Activated CD8-positive, alpha-beta memory T cell treated with anti-CD3 and anti-CD28 coated beads, Interleukin-2, amount 50 U/mL, for 4 hours (primary cell): ENCODE measurements around the gene TBC1D4.

Source experiments
- DNase-seq: peaks from one replicate; pipeline ENCODE4 v3.0.0-alpha.2; 2020

The TBC1D4 gene

GRCh38 chr13:75415694-75416093 lies 66.3 kb downstream of the TBC1D4 start:
- DNase-seq: no peak

DNA sequence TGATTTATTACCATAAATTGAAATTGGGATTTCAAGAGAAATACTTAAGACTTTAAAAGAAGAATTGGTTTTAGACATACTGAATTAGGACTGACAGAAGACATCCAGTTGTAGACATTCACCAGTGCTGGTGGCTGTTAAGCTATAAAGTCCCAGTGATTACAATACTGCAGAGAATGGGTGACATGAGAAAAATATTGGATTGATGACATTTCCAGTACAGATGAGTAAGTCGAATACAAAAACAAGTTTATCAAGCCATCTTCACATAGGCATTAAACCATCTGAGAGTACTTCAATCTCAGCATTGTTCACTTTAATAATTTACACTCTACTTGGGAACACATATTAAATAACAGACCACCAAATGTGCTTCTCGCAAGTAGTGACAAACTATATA lies 66.8 kb downstream of the TBC1D4 start:
- DNase-seq: no peak

DNA sequence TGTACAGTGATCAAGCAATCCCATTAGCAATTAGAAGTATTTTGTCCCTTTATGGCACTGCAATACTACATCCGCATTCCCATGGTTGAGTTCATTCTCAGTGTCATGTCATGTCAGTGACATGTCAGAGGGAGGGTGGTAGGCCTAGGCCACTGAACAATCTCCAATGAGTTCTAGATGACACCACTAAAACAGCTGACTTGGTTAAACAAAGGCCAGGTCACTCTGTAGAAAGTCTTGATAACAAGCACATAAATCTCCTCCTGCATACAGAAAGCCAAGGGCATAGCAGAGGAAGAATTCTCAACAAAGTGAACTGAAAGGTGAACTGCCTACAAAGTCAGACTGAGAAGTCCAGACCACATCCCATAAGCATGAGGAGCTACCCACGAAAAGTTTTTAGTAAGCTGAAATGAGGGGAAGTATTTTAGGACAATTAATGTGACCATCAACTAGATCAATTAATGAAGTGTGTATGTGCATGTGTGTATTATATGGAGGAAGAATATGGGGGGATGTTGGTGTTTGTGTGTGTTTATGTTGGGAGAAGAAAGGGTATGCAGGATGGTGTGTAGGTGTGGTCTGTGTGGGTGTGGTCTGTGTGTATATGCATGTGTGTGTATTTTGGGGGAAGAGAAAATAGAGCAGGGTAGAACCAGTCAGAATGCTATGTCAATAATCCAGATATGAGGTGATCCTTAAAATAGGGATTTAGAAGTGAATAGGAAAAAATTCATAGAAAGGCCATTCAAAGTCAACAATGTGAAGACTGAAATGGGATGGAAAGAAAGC lies 67.7 kb downstream of the TBC1D4 start:
- DNase-seq: no peak

- DNase-seq: no peak
Observed at GRCh38 chr13:75411924-75412537, 69.9 kb downstream of the TBC1D4 start.

DNA sequence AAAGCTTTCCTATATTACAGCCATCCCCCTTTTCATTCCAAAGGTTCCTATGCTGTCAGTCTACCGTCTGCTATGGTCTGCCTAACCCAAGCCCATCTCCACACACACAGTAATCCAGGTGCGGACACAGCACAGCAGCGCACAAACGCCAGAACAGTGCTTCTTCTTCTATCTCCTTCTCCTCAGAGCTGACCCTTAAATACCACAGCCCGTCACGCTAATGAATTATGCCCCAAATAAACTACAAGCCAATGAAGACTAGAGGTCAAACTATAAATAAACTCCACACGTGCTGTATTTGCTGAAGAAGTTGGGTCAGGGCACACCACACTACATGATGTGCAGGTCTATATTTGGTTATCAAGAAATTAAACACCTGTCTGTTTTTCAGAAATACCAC lies 71.8 kb downstream of the TBC1D4 start:
- DNase-seq: no peak

DNA sequence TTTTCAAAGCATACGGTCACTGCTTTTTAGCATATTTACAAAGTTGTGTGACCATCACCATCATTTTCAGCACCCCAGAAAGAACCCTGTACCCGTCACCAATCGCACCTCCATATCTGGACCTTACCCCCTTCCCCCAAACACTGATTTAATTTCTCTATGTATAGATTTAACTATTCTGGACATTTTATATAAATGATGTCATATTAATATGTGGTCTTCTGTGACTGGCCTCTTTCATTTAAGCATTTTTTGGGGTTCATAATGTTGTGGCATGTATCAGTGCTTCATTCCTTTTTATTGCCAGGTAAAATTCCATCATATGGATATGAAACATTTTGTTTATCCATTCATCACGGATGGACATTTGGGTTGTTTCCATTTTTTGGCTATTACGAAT lies 74.0 kb downstream of the TBC1D4 start:
- DNase-seq: no peak

DNA sequence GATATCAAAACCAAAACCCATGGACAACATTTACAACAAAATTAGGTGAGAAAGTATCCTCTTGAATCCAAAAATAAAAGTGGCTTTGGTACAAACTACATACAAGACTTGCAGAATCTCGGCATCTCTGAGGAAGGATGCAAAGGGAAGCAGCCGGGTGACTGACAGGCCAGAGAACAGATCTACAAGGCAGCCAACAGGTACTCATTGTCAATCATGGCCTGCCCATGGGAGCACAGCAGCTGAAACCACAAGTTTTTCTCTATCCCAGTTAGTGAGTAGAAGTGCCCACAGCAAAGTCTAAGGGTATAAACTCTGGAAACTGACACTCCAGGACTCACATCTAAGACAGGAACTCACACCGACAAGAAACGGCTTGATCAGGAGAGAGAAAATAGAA lies 74.5 kb downstream of the TBC1D4 start:
- no peak for DNase-seq

GRCh38 chr13:75405976-75406703 lies 75.8 kb downstream of the TBC1D4 start:
- no peak for DNase-seq

- no peak for DNase-seq
Observed at GRCh38 chr13:75404726-75405125, 77.2 kb downstream of the TBC1D4 start.

GRCh38 chr13:75402787-75403186 lies 79.2 kb downstream of the TBC1D4 start:
- no peak for DNase-seq

DNA sequence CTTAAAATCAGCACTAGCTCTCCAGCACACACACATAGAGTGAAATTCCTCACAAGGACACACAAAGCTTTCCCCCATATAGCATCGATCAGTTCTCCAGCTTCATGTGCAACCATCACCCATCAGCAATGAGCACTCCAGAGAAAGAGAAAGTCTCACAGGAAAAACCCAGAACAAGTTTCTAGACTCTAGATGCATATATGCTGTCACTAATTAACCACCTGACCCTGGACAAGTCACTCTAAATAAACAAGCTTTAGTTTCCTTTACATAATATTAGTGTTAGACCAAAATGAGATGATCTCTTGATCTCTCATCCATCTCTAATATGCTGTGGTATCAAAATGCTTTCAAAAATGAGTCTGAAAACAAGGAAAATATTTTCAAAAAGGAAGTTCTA lies 81.2 kb downstream of the TBC1D4 start:
- no peak for DNase-seq

DNA sequence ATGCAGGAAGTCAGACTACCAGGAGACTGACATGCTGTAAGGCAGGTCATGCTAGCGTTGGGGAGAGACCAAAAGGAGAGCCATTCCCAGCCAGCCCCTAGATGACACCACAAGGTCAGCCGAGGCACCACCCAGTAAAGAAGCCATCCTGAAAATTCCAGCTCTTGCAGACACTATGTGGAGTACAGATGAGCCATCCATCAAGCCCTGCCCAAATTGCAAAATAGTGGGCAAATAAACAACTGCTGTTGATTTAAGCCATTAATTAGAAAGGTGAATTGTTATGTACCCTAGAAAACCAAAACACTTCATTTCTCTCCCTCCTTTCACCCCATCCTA lies 82.1 kb downstream of the TBC1D4 start:
- no peak for DNase-seq

GRCh38 chr13:75399168-75399878 lies 82.6 kb downstream of the TBC1D4 start:
- DNase-seq: no peak

DNA sequence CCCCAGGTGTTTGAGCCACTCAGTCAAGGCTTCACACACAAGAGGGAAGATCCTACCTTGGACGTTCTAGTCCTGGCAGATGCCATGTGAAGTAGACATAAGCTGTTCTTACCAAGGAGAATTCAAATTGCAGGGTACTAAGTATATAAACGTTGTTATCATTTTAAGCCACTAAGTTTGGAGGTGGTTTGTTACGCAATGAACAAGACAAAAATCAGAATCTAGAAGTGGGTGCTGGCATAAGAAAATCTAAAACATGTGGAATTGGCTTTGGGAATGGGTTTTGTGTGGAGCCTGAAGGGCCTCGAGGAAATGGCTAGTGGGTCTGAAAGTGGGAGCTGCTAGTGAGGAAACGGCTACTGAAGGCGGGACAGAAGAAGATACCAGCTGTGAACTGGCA lies 83.9 kb downstream of the TBC1D4 start:
- no peak for DNase-seq

DNA sequence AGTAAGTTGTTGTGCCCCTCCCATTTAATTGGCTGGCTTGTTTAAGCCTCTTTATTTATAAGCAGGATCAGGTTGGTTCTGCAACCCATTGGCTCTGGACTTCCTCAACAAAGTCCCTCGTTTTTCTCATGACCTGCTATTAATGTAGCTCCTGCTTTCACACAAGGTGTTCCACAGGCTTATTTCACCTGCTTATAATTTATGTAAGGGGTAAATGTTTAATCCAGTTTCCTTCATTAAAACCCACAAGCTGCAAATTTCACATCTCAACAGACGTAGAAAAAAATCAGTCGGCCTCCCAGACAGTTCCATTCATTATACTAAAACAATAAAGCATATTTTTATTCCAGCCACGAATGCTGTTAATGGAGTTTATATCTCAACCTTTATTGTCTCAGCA lies 86.1 kb downstream of the TBC1D4 start:
- no peak for DNase-seq

GRCh38 chr13:75395066-75395465 lies 86.9 kb downstream of the TBC1D4 start:
- no peak for DNase-seq

DNA sequence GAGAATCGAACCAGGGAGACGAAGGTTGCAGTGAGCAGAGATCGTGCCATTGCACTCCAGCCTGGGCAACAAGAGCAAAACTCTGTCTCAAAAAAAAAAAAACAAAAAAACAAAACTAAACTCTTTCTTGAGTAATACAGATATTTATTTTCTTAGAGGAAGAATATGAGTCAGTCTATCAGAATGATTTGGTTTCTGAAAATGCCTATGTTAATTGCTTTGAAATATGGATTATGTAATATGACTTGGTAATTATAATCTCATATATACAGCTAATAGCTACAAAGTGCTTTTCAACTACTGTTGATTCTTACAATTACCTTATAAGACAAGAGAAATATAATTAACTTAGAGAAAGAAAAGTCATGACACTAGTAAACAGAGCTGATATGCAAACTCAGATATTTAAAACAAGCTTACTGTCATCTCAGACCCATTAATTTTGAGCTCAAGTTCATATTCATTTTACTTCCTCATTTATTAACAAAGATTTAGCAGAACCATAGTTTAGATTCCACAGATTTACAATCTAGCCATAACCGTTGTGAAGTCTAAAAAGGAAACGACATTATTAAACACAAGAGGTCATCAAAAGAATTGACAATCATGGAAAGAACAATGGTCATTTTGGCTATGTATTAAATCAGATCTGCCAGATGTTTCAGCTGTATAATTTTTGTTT lies 88.0 kb downstream of the TBC1D4 start:
- no peak for DNase-seq

GRCh38 chr13:75391432-75392100 lies 90.4 kb downstream of the TBC1D4 start:
- no peak for DNase-seq

GRCh38 chr13:75390229-75390628 lies 91.7 kb downstream of the TBC1D4 start:
- DNase-seq: no peak

GRCh38 chr13:75385708-75386083 lies 96.3 kb downstream of the TBC1D4 start:
- DNase-seq: no peak

DNA sequence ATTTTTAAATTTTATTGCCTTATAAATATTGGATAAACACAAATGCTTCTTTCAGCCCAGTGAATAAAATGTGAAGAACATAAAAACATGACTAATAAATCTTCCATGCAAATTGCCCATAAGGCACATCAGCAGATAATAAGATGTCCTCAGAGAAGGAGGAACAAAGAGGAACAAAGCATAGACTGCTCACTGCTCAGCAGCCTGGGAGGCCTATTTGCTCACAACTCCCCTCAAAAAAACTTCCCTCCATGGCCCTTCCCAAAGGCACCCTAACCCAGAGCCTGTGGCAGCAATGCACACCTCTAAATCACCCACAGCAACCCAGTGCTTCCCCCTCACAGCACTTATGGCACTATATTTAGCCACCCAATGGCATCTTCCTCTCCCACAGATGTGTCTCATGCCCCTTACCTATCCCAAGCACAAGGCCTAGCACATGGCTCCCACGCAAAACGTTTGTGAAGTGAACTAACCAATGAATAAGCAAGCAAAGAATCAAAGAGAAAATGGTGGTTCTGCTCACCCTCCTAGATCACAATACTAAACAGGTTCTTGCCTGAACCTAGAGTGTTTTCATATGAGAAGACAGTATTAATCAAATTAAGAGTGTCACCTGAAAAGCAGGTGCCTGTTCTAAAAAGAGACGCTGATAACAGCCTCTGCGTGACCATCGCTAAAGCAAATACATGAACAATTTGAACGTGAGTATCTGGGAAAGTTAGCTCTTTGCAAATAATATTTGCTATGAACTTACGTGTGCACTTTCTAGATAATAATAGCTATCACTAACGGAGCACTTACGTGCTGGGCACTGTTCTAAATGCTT lies 96.9 kb downstream of the TBC1D4 start:
- no peak for DNase-seq
